Activated CD4-positive, alpha-beta T cell treated with anti-CD3 and anti-CD28 coated beads, Interleukin-2, amount 50 U/mL, for 4 hours (primary cell): ENCODE results near the gene SLC2A1.

Source experiments
- DNase-seq, 2 experiments: peaks; one replicate each; pipeline ENCODE4 v3.0.0-alpha.2; 2020

Gene SLC2A1

DNA sequence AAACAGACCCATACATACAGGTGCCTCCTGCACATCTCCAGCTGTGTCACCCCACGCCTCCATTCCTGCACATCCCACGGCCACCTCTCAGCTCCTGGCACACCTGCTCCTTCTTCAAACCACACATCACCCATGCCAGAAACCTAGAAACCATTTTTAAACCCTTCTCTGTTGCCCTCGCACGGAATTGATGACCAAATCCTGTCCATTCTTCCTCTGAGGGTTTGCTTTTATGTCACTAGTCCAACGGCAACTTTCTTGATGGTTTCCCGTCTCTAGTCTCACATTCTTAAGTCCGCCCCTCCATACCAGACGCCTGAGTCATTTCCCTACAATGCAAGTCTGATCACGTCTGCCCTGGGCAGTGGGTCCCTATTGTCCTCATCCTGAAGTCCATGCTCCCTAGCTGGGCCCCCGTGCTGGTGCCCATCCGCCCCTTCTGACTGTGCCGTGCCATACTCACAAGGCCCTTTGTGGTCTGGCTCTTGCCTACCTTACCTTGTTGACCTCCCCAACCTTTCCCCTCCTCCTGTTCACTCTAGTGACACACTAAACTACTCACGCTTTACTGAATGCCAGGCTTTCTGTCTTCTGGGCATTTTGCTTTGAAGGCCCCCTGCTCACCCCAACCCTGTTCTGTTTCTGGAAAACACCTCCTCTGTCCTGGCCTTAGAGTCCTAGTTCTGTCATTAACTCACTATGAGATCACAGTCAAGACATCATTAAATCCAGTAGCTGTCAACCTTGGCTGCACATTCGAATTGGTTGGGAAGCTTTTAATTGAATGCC lies 17.6 kb downstream of the SLC2A1 start:
- DNase-seq, result no peak

DNA sequence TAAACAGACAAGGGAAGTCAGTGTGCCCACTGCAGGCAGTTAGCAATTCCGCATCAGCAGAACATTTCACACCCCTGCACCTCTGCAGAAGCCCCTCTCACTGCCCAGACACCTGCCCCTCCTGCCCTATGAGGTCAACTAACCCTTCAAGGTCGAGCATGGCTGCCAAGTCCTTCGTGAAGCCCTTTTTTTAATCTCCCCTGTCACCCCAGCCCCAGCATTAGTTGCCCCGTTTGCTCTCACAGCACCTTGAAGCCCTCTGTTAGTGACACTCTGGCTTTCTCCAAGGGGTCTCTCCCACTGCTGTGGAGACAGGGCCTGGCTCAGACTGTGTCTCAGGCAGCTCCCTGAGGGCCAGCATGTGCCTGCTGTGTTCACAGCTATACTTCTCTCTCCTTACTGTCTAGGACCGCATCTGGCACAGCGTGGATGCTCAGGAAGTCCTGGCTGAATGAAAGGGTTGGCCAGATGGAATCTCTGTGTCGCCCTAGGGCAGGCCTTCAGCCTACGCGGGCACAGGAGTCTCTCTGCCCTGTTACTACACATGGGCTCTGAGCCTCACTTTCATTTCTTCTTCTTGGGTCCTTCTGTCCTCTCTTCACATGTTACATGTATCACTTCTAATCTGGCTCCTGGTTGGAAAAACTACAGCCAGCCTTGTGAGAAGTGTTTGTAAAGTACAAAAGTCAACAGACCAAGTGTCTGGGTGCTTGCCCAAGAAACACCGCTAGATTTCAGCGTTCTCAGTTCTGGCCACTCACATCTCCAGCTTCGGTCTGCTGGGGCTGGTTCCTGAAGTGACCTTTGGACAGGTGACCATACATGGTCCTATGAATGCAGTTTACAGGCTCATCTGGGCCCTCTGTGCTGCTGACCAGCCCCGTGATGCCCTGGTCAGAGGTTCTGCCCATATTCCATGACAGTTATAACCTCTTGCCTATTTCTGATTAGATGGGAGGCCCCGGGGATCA lies 19.7 kb downstream of the SLC2A1 start:
- no peak for DNase-seq

DNA sequence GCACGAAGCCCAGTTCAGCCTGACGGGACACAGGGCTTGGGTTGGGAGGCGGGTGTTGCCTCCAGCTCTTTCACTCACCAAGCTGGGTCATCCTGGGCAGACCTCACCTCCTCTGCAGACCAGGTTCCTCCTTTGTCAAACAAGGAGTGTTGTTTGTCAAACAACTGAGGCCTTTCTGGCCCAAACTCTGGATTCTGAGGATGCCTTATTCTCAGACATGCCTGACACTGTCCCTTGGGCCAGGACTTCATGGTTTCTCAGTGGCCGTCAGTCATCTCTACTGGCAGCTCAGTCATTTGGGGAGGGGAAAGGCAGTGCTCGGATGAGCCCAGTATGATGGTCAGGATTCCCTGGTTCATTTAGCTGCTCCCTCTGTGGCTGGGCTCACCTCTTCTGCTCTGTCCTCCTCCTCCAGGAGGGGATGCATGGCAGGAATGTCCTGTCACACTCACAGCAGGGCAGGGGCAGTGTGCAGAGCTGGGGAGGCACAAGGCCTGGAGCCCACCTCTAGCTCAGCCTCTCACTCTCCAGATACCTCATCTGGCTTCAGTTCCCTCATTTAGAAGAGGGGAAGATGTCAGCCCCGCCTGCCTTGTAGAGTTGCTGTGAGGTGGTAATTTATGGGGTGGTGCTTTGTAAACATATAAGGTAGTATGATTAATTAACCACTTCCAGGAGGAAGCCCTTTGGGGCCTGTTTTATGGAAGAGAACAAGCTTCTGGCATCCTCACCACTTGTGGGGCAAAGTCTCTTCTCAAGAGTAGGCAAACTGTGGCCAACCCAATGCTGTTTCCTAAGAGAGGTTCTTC lies 20.6 kb downstream of the SLC2A1 start:
- no peak for DNase-seq

GRCh38 chr1:42937141-42937696 lies 21.4 kb downstream of the SLC2A1 start:
- no peak for DNase-seq

GRCh38 chr1:42936309-42937078 lies 22.2 kb downstream of the SLC2A1 start:
- peak in 1 of 2 experiments; percentile 34 for DNase-seq

GRCh38 chr1:42935971-42936308 lies 22.7 kb downstream of the SLC2A1 start:
- DNase-seq, result no peak

DNA sequence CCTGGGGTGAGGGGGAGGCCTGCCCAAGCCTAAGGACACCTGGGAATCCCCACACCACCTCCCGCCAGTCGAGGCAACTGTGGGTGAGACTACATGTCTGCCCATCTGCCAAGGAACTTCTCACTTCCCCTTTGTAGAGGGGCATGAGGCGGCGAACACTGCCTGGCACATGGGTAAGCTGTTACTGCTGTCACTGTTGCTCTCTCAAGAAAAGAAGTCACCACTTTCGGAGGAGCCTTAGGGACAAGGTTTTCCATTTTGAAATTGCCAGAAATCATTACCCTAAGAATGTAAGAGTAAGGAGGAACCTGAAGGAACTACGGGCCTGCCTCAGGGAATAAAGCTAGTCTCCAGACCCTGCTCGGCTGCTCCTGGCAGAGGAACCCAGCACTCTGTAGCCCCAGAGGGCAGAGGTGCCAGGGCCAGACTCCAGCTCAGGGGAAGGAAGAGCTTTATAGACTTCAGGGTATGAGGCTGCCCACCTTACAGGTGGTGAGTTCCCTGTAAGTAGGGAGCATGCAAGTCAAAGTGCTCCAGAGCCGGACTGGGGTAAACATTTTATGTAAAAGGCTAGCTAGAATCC lies 23.3 kb downstream of the SLC2A1 start:
- no peak for DNase-seq

DNA sequence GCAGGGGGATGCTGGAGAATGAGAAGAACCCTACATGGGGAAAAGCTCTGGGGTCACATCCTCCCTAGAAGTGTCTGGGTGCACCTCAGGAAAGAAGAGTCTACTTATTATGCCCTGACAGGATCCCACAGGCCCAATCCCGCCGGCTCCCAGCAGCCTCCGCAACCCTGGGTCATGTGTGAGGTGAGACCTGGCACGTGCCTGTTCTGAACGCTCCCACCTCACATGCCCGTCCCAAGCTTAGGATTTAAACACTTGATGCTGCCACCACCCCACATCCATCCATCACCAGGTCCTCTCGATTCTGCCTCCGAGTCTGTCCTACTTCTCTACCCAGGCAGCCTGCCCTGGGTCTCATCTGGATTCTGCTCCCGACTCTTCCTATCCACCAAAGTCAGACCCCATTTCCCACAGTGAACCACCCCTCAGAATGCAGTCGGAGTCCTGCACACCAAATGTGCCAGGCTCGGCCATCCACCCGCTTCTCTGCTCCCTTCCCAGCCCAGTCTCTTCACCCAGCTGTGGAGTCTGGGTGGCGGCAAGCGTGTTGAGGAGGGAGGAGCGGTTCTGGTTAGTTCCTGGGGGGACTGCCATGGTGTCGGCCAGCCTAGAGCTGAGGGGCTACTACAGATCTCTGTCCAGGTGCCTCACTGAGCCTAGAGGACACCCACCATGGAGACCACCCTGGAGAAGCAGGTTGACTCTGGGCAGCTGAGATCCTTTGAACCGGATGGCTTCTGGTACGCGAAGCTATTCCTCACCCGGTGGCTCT lies 23.9 kb downstream of the SLC2A1 start:
- no peak for DNase-seq

DNA sequence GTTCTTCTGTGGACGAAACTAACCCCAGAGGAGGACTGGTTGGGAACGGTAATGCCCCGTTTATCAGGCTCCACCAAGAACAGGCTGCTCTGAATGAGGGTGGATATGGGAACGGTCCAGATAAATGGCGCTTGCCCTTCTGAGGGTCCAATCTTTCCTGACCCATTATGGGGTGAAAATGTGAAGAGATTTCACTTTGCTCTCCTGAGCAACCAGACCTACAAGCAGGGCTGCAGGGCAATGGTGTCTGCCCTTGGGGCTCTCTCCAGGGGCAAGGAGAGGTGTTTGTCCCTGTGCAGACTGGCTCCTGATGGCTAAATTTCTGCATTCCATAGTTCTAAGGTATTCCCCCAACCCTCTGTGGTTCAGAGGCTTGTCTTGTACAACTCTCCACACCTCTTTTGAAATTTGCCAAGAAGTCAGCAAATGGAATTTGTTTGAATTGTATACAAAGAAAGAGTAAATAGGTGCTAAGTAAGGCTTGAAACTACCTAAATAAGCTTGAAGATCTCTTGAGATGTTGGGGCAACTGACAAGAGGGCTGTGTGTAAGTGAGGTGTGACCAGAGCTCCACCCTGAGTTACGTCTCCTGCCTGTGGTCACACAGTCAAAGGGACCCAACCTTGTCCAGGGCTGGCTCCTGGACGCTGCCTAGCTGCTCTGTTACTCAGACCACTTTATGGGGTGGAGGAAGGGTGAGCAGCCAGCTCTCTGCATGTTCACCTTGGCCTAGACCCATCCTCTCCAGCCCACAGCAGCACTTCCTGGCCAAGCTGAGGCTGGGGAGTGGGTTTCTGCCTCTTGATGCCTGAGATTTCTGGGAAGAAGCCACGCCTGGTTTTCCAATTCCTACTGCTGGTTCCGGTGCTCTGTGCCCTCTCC lies 24.8 kb downstream of the SLC2A1 start:
- DNase-seq, result no peak

- no peak for DNase-seq
These were observed 25.5 kb downstream of the SLC2A1 start for GRCh38 chr1:42933060-42933586.

- no peak for DNase-seq
These were observed 26.2 kb downstream of the SLC2A1 start for GRCh38 chr1:42932442-42932941.

DNA sequence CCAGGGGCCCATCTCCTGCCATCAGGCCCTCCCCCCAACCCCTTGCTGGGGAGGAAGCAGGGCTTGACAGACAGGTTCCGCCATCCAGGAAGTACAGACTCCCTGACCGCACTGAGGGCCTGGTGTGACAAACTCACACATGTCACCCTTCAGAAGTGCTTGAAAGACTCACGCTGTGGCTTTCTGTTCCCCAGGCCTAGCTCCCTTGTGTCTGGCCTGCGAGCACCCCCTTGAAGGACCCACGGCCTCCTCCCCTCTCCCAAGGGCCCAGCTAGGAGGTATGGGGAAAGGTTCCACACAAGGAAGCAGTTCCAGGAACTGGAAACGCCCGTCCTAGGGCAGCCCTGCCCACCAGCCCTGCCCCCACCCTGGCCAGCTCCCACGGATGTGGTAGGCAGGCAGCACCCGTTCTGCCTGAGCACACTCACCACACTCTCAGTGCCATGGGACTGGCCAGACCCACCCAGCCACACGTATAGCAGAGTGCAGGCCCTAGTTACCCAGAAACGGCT lies 26.7 kb downstream of the SLC2A1 start:
- peak; percentile 56 to 59 for DNase-seq

DNA sequence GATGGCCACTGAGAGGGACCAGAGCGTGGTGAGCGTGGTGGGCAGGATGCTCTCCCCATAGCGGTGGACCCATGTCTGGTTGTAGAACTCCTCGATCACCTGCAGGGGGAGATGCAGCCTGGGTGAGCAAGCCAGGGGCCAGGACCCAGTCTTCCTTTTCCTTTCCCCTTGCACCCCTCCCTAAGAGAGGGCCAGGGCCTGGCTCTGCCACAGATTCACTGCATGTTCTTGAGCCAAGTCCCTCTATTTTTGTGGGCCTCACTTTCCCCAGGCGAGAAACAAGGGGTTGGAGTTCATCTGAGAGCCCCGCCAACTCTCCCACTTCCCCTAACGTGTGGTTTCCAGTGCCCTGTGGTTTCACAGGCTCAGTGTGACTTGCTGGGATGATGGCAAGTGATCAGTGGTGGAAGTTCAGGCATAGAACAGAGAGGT lies 27.5 kb downstream of the SLC2A1 start:
- DNase-seq, result peak; percentile 35 to 38

DNA sequence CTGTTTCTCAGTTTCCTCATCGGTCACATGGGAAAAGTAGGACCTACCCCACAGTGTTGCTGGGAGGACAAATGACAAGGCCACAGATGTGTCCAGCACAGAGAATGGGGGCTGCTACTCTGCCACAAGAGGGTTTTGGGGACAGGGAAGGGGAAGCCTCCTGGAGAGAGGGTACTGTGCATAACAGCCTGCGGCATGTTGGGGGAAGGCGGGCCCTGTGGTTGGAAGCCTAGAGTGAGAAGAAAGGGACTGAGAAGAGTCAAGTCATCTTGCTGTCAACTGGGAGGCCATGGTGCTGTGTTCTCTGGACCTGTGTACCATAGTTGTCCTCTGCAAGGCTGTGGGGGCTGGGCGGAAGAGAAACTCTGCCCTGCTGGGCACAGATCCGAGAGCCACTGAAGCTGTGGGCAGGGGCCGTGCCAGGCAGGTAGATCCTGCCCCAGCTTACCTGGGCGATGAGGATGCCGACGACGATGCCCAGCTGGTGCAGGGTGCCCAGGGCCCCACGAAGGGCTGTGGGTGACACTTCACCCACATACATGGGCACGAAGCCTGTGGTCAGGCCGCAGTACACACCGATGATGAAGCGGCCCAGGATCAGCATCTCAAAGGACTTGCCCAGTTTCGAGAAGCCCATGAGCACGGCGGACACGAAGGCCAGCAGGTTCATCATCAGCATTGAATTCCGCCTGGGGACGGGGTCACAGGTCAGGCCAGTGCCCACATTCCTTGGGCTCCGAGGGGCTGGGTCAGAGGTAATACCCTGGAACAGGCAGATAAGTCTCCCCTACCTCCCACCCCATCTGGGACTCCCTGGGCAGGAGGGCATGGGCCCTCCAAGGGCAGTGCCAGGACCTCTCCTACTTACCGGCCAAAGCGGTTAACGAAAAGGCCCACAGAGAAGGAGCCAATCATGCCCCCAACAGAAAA lies 28.2 kb downstream of the SLC2A1 start:
- DNase-seq, result no peak

DNA sequence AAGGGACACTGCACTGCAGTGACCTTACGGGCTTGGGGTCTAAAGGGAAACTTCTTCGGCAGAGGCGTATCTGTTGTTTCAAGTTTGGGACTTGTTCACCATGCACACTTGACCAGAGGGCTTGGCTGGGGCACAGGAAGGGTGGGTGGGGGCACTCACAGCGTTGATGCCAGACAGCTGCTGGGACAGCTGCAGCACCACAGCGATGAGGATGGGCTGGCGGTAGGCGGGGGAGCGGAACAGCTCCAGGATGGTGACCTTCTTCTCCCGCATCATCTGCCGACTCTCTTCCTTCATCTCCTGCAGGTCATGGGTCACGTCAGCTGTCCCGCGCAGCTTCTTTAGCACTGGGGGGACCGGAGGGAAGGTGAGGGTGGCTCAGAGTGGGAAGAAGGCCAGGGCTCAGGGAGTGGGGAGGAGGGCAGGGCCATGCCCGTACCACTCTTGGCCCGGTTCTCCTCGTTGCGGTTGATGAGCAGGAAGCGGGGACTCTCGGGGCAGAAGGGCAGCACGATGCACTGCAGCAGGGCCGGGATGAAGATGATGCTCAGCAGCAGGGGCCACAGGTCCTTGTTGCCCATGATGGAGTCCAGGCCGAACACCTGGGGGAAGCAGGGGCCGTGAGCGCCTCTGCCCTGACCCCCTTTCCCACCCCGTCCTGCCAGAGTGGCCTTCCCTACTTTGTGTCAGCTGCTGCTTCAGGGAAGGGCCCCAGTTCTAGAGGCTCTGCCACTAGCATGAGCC lies 29.1 kb downstream of the SLC2A1 start:
- DNase-seq, result no peak

GRCh38 chr1:42928859-42929258 lies 29.8 kb downstream of the SLC2A1 start:
- no peak for DNase-seq

DNA sequence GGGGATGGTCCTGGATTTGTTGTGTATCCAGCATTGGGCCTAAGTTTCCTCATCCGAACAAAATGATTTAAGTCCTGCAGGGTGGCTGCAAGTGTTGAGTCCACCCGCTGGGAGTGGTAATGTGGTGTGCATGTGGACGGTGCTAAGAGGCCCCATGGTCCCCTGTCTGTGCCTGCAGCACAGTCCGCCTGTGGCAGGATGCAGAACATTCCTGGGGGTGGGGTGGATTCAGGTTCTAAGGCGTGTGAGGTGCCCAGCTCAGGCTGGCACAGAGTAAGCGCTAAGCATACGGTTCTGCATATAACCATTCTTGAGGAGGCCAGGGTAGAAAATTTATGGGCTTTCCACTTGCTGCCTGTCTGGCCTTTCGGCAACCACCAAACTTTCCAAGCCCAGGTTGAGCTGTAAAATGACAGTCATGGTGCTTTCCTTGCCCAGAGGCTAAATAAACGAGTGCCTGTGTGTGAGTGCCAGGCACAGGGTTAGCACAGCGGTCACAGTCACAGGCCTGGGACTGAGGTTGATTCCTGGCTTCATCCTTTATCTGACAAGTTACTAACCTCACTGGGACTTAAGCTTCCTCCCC lies 30.7 kb downstream of the SLC2A1 start:
- DNase-seq, result no peak
